K562 (cell line): ENCODE measurements around the gene NAXE. TPM values are rescaled to one million over a fixed set of nuclear protein-coding genes. Genes with fewer than 3 reads are reported as not detected.

ENCODE experiments used
- ATAC-seq: fragments of 200-7000 bp; cut with Tn5 transposase; 3 replicates; pipeline ENCODE4 v1.9.1; 2020; ENCODE audit warnings: moderate library complexity
- BruUV-seq: library from RNA; stranded (reverse); fragments of 400-500 nt; replicated peaks from 2 replicates; lab custom pipeline; 2021; lab: Mats Ljungman, UMichigan
- CTCF ChIA-PET: fragments of 300-600 bp; formaldehyde crosslinking; extraction: SDS; loops from one replicate; lab custom pipeline; 2021; ENCODE audit warnings: low intra/inter-chr PET ratio; lab: Yijun Ruan, JAX
- POLR2A ChIA-PET: fragments of 300-600, 350-650 bp; sonication (Branson Sonifier 250); formaldehyde crosslinking; extraction: SDS; loops from one replicate; lab custom pipeline; 2021; ENCODE audit warnings: antibody characterized with exemption, inconsistent platforms; lab: Yijun Ruan, JAX
- DNase-seq, 4 experiments: peaks; one replicate each; pipeline versions ENCODE4 v3.0.0 to v3.0.0-alpha.2; 2011 to 2018; ENCODE audit warnings: low spot score in 3 of 4, mixed read lengths in 3 of 4; ENCODE audit errors: extremely low read depth in 1 of 4
- FAIRE-seq: peaks from 2 replicates; lab custom pipeline; 2011; peaks lifted over from hg19 to GRCh38; lab: Jason Lieb, UNC
- H2AFZ ChIP-seq: 2 replicates; pipeline ENCODE4 v1.6.0; 2011; ENCODE audit warnings: low read depth, low read length, control low read depth, inconsistent platforms
- H3K27ac ChIP-seq: fragments of 200-600 bp; 3 replicates; pipeline ENCODE4 v1.8.0; 2011; ENCODE audit warnings: low read depth, mild to moderate bottlenecking, control low read depth, inconsistent platforms, low read length, moderate library complexity, mixed read lengths; ENCODE audit errors: extremely low read depth
- H3K27me3 ChIP-seq, 2 experiments: fragments of 300-600 bp in 1 of 2; 2 replicates in 1 of 2; 3 replicates in 1 of 2; pipeline versions ENCODE4 v1.6.0 to v1.8.0; 2011; ENCODE audit warnings: inconsistent platforms in 2 of 2, low read length in 2 of 2, mild to moderate bottlenecking in 1 of 2, mixed read lengths in 1 of 2, moderate library complexity in 1 of 2; ENCODE audit not compliant: control insufficient read depth in 2 of 2, insufficient read depth in 2 of 2
- H3K36me3 ChIP-seq: fragments of 300-600 bp; 3 replicates; pipeline ENCODE4 v1.8.0; 2011; ENCODE audit warnings: mild to moderate bottlenecking, low read length, inconsistent platforms; ENCODE audit not compliant: control insufficient read depth, insufficient read depth
- H3K4me1 ChIP-seq, 2 experiments: fragments of 200-600 bp in 1 of 2; replicated peaks in 1 of 2; 2 replicates in 1 of 2; 3 replicates in 1 of 2; pipeline versions ENCODE4 v1.5.1 to v1.8.0; 2011; ENCODE audit warnings: inconsistent platforms in 2 of 2, low read length in 2 of 2, mild to moderate bottlenecking in 1 of 2, mixed read lengths in 1 of 2, moderate library complexity in 1 of 2; ENCODE audit not compliant: control insufficient read depth in 2 of 2, insufficient read depth in 2 of 2
- H3K4me2 ChIP-seq: 2 replicates; pipeline ENCODE4 v1.6.1; 2011; ENCODE audit warnings: low read length, control low read depth, inconsistent platforms, mixed read lengths; ENCODE audit not compliant: insufficient read depth
- H3K4me3 ChIP-seq: fragments of 200-600 bp; sonication (generic), shearing (Covaris generic); 2 replicates; pipeline ENCODE4 v1.5.1; 2016; ENCODE audit warnings: control low read depth, inconsistent platforms
- H3K79me2 ChIP-seq: fragments of 200-600 bp; 3 replicates; pipeline ENCODE4 v1.8.0; 2011; ENCODE audit warnings: low read length, inconsistent platforms; ENCODE audit not compliant: control insufficient read depth, insufficient read depth
- H3K9ac ChIP-seq, 2 experiments: 2 replicates each; pipeline versions ENCODE4 v1.6.0 to v1.6.1; 2011; ENCODE audit warnings: low read depth in 2 of 2, low read length in 2 of 2, control low read depth in 1 of 2, inconsistent platforms in 1 of 2, mild to moderate bottlenecking in 1 of 2, mixed read lengths in 1 of 2; ENCODE audit not compliant: insufficient read depth in 1 of 2
- H3K9me1 ChIP-seq: one replicate; pipeline ENCODE4 v1.6.0; 2011; ENCODE audit warnings: inconsistent platforms, mild to moderate bottlenecking, low read length, moderate library complexity; ENCODE audit not compliant: control insufficient read depth, insufficient read depth
- H3K9me3 ChIP-seq: replicated peaks from 2 replicates; pipeline ENCODE4 v1.5.1; 2011; ENCODE audit warnings: low read depth, low read length, inconsistent platforms; ENCODE audit not compliant: control insufficient read depth, insufficient read depth
- H4K20me1 ChIP-seq: replicated peaks from 2 replicates; pipeline ENCODE4 v1.6.1; 2011; ENCODE audit warnings: low read length, inconsistent platforms, mixed read lengths; ENCODE audit not compliant: control insufficient read depth, insufficient read depth
- CBFA2T3 ChIP-seq: fragments of 450-650 bp; IDR thresholded peaks from 2 replicates; pipeline ENCODE4 v1.6.1; 2017
- CBX2 ChIP-seq: fragments of 200-600 bp; sonication (generic); IDR thresholded peaks from one replicate; pipeline ENCODE4 v1.6.1; 2012; ENCODE audit warnings: mild to moderate bottlenecking, low read length, inconsistent platforms; ENCODE audit not compliant: insufficient read depth, poor library complexity, severe bottlenecking
- DDX20 ChIP-seq: fragments of 450-650 bp; IDR thresholded peaks from 2 replicates; pipeline ENCODE4 v1.6.1; 2016; ENCODE audit warnings: missing genetic modification characterization, low read depth, mild to moderate bottlenecking, missing compliant biosample characterization, moderate library complexity
- KDM5B ChIP-seq: fragments of 200-600 bp; sonication (generic); IDR thresholded peaks from 2 replicates; pipeline ENCODE4 v1.6.1; 2012; ENCODE audit warnings: low read depth, mild to moderate bottlenecking, moderate library complexity, low read length, control low read depth, inconsistent platforms; ENCODE audit not compliant: insufficient replicate concordance
- MTA3 ChIP-seq: fragments of 450-650 bp; formaldehyde crosslinking; IDR thresholded peaks from 2 replicates; pipeline ENCODE4 v1.6.1; 2017; ENCODE audit warnings: mild to moderate bottlenecking, borderline replicate concordance
- POLR2A ChIP-seq: fragments of 450-650 bp; conservative IDR thresholded peaks from 2 replicates; pipeline ENCODE4 v1.6.1; 2016
- POLR2AphosphoS2 ChIP-seq: IDR thresholded peaks from 2 replicates; pipeline ENCODE4 v1.6.1; 2012; ENCODE audit warnings: low read length, improper control_type of control experiment
- POLR2B ChIP-seq: fragments of 450-650 bp; IDR thresholded peaks from 2 replicates; pipeline ENCODE4 v1.6.1; 2018; ENCODE audit warnings: low read depth; ENCODE audit not compliant: partially characterized antibody
- POLR2G ChIP-seq: fragments of 200-400 bp; formaldehyde crosslinking; IDR thresholded peaks from 2 replicates; pipeline ENCODE4 v1.6.1; 2017; ENCODE audit warnings: low read depth, mild to moderate bottlenecking, antibody characterized with exemption, low read length, moderate library complexity
- RBM34 ChIP-seq: fragments of 200-400 bp; formaldehyde crosslinking; IDR thresholded peaks from 2 replicates; pipeline ENCODE4 v1.6.1; 2018; ENCODE audit warnings: low read length, borderline replicate concordance; ENCODE audit not compliant: insufficient read depth
- SUPT5H ChIP-seq: fragments of 450-650 bp; IDR thresholded peaks from 2 replicates; pipeline ENCODE4 v1.6.1; 2016
- WGBS: fragments of 100-300 bp; shearing (Covaris generic); methylation state at CpG from one replicate; pipeline ENCODE4 v1.1.6; 2016; ENCODE audit warnings: low coverage, mixed read lengths; ENCODE audit not compliant: insufficient coverage; ENCODE audit errors: missing lambda C conversion rate; 5-methylcytosine and 5-hydroxymethylcytosine counted together
- in situ Hi-C: fragments of 300-500 bp; cut with MboI; formaldehyde crosslinking; loops from 4 replicates; pipeline ENCODE4 v1.15.0; 2018; ENCODE audit warnings: inconsistent platforms, mixed read lengths
- intact Hi-C: fragments of 100-400 bp; cut with micrococcal nuclease; formaldehyde crosslinking; loops from 2 replicates; pipeline ENCODE4 v1.14.2; 2022
- polyA plus RNA-seq, 8 experiments: library from polyadenylated mRNA; depleted of rRNA in 4 of 8; stranded (reverse) in 5 of 8; unstranded in 3 of 8; fragments of >200 nt; fragmentation: Nextera tagmentation in 2 of 8; fragmentation: Illumina TruSeq in 1 of 8; extraction: Ambion mirVana in 2 of 8; extraction: Trizol in 1 of 8; gene quantifications; 2 replicates each; pipeline versions ENCODE4 v1.2.1 to v1.2.3, GENCODE V29; 2011 to 2014; ENCODE audit warnings: inconsistent platforms in 1 of 8, missing spikeins in 1 of 8
- total RNA-seq, 7 experiments: library from RNA; depleted of rRNA in 6 of 7; stranded (reverse); fragments of >200 nt in 6 of 7; fragmentation: Illumina TruSeq in 2 of 7; extraction: Trizol in 2 of 7; gene quantifications; 2 replicates each; pipeline versions ENCODE4 v1.2.1 to v1.2.3, GENCODE V29; 2011 to 2021; ENCODE audit warnings: low replicate concordance in 1 of 7
- TF ChIP-seq, protein P1 (sequence below): sonication (generic); formaldehyde crosslinking; IDR thresholded peaks from 2 replicates; pipeline ENCODE4 v1.8.0; 2022; ENCODE audit warnings: missing genetic modification reagents, mild to moderate bottlenecking, moderate library complexity, borderline replicate concordance

Gene NAXE
- total and polyA plus RNA-seq, 9 of the 15 experiments (the other 6 are each of a cell fraction or from before 2014, with no cell fraction given), result 27.3 to 137 (median 90.0) TPM

DNA sequence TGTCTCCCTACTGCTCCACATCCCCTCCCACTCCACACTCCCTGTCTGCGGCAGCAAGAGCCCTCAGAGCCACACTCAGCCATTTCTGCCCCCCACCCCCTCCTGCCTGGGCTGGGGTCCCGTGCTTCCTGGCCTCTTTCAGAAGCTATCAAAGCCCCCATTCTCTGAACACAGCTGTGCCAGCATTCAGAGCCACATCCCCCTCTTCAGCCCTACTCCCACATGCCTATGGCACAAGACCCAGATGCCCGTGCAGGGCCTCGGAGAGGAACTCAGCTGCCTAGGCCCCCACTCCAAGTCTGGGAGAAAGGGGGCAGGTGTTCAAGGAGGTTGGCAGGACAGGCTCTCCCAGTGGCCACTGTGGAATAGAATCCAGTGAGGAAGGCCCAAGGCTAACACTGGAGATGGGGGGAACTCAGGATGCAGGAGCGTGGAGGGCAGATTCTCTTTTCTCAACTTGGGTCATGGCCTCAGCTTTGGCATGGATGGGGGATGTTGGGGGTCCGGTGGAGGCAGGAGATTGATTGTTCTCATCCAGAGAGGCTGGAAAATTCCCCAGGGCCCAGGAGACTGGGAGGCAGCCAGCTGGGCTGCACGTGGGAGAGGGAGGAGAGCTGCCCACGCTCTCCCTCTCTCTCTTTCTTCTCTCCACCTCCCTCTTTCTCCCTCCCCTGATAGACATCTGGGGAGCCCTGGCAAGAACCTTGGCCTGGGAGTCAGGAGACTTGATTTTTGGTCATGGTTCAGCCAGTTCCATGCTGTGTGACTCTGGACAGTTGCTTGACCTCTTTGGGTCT is 46.8 kb downstream of the NAXE start (continued):
- TF ChIP-seq SUPT5H (peak; percentile 75), RBM34 (no peak), CBFA2T3 (no peak), MTA3 (no peak)

DNA sequence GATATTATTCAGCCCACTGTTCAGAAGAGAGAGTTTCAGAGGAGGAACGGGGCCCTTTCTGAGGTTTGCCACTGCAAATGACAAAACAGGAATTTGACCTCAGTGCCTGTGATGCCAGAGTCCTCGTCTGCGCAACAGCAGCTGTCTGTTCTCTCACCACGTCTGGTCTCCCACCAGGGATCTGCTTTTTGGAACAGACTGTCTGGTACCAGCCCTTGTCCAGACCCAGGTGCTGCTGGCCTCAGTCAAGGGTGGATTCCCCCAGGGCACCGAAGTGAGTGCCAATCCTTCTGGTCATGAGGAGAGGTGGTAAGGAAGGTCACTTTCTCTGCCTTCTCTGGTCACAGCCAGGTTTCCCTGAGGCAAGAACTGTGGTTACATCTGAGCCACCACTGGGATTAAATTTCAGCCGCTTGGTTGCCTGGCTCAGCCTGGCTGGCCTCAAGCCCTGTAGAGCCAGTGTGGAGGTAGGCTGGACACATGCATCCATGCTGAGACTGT is 48.1 kb downstream of the NAXE start:
- intact Hi-C loops (no loop called here), in situ Hi-C loops (no loop called here)
- H3K27ac ChIP-seq, result no peak overlapping the region
- H3K79me2 ChIP-seq, result no peaks in the 10 kb centered on the region
- H3K4me1 ChIP-seq, result peaks cover 0 to 13% of the 10 kb centered on the region in 2 experiments; a peak in 2 of 5 replicates
- peaks cover 16% of the 10 kb centered on the region; the same call in 2 of the 3 replicates for H3K36me3 ChIP-seq
- WGBS, result 27% methylated on average over 6 of the region's 6 CpGs
- H3K27me3 ChIP-seq, result peaks cover 4 to 9% of the 10 kb centered on the region in 2 experiments; a peak in 2 of 5 replicates
- POLR2A ChIA-PET, result interaction anchor here (1.1 to 1.3 kb wide), 5 partner anchors 9 to 34 kb away, joined by 3 to 4 read pairs (median 3); no protein-coding TSS in a partner anchor
- peaks cover 34% of the 10 kb centered on the region for H4K20me1 ChIP-seq
- no peaks in the 10 kb centered on the region for H3K9me3 ChIP-seq
- peak; percentile 65 for TF ChIP-seq POLR2G
- peak; percentile 46 for TF ChIP-seq KDM5B
- TF ChIP-seq POLR2B, result peak; percentile 26
- TF ChIP-seq CBX2, result no peak
- TF ChIP-seq POLR2AphosphoS2, result peak; percentile 75
- TF ChIP-seq DDX20, result no peak
- TF ChIP-seq, protein P1, sequence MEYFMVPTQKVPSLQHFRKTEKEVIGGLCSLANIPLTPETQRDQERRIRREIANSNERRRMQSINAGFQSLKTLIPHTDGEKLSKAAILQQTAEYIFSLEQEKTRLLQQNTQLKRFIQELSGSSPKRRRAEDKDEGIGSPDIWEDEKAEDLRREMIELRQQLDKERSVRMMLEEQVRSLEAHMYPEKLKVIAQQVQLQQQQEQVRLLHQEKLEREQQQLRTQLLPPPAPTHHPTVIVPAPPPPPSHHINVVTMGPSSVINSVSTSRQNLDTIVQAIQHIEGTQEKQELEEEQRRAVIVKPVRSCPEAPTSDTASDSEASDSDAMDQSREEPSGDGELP, result 0 out of 2 replicates have a peak, but pooled peaks have one; percentile 13
- TF ChIP-seq POLR2A, result peak; percentile 49
- ATAC-seq (peak; percentile 9), DNase-seq (no peak), FAIRE-seq (no peak)
- H3K4me2 ChIP-seq, result no peak overlapping the region
- CTCF ChIA-PET, result no interaction called here
- no peak overlapping the region for H2AFZ ChIP-seq
- no peak overlapping the region for H3K4me3 ChIP-seq
- H3K9ac ChIP-seq, result peak overlapping the region in 1 of 2 experiments; percentile 56; a peak in 1 of 4 replicates
- no peaks in the 10 kb centered on the region for H3K9me1 ChIP-seq
- BruUV-seq, result no TSS peak
